ENCODE data around the gene FCN2. TPM values are rescaled to one million over a fixed set of nuclear protein-coding genes. Genes with fewer than 3 reads are reported as not detected.

The FCN2 gene
- total and polyA plus RNA-seq, 9 donors = 0.16 to 0.24 (median 0.18) TPM; not detected in 5

- Histone ChIP-seq H3K4me1 (ENCODE audit: control insufficient read depth, insufficient read depth, low read length) (no peaks in the 10 kb centered on the region), H3K27ac (ENCODE audit: low read length) (no peak overlapping the region), H3K36me3 (ENCODE audit: control insufficient read depth, insufficient read depth, low read length) (no peaks in the 10 kb centered on the region), H3K9me3 (replicated peaks; ENCODE audit: control insufficient read depth, low read depth, low read length) (no peaks in the 10 kb centered on the region), H3K27me3 (ENCODE audit: control insufficient read depth, insufficient read depth, low read length) (peaks cover 6% of the 10 kb centered on the region), H3K4me3 (ENCODE audit: low read length) (no peak overlapping the region)
- no peak for DNase-seq
- WGBS (ENCODE audit: insufficient coverage) = 93% methylated on average over 5 of the region's 13 CpGs
Measured at GRCh38 chr9:134879664-134880483, 736 bp upstream of the FCN2 start.

GRCh38 chr9:134881313-134881670, 682 bp downstream of the FCN2 start:
- DNase-seq = no peak
- H3K27ac ChIP-seq (ENCODE audit: low read length) = no peak overlapping the region
- H3K4me3 ChIP-seq (ENCODE audit: low read length) = no peak overlapping the region
- no peaks in the 10 kb centered on the region for H3K36me3 ChIP-seq (ENCODE audit: control insufficient read depth, insufficient read depth, low read length)
- H3K9me3 ChIP-seq (replicated peaks; ENCODE audit: control insufficient read depth, low read depth, low read length) = no peaks in the 10 kb centered on the region
- H3K27me3 ChIP-seq (ENCODE audit: control insufficient read depth, insufficient read depth, low read length) = peaks cover 6% of the 10 kb centered on the region
- no peaks in the 10 kb centered on the region for H3K4me1 ChIP-seq (ENCODE audit: control insufficient read depth, insufficient read depth, low read length)
- WGBS (ENCODE audit: insufficient coverage) = 88% methylated on average over 13 of the region's 13 CpGs

GRCh38 chr9:134882204-134882785, 1.7 kb downstream of the FCN2 start:
- Histone ChIP-seq H3K27me3 (ENCODE audit: control insufficient read depth, insufficient read depth, low read length) (peaks cover 6% of the 10 kb centered on the region), H3K36me3 (ENCODE audit: control insufficient read depth, insufficient read depth, low read length) (no peaks in the 10 kb centered on the region), H3K27ac (ENCODE audit: low read length) (no peak overlapping the region), H3K9me3 (replicated peaks; ENCODE audit: control insufficient read depth, low read depth, low read length) (no peaks in the 10 kb centered on the region), H3K4me1 (ENCODE audit: control insufficient read depth, insufficient read depth, low read length) (peaks cover under 1% of the 10 kb centered on the region), H3K4me3 (ENCODE audit: low read length) (no peak overlapping the region)
- no peak for DNase-seq
- WGBS (ENCODE audit: insufficient coverage) = 83% methylated on average over 2 of the region's 3 CpGs

GRCh38 chr9:134883040-134883782, 2.6 kb downstream of the FCN2 start:
- Histone ChIP-seq H3K27ac (ENCODE audit: low read length) (no peak overlapping the region), H3K36me3 (ENCODE audit: control insufficient read depth, insufficient read depth, low read length) (no peaks in the 10 kb centered on the region), H3K9me3 (replicated peaks; ENCODE audit: control insufficient read depth, low read depth, low read length) (no peaks in the 10 kb centered on the region), H3K4me3 (ENCODE audit: low read length) (no peak overlapping the region), H3K4me1 (ENCODE audit: control insufficient read depth, insufficient read depth, low read length) (peaks cover 10% of the 10 kb centered on the region), H3K27me3 (ENCODE audit: control insufficient read depth, insufficient read depth, low read length) (peaks cover 6% of the 10 kb centered on the region)
- 83% methylated on average over 18 of the region's 18 CpGs for WGBS (ENCODE audit: insufficient coverage)
- DNase-seq = no peak

GRCh38 chr9:134884492-134884891, 3.9 kb downstream of the FCN2 start:
- no peak for DNase-seq
- peaks cover 21% of the 10 kb centered on the region for H3K4me1 ChIP-seq (ENCODE audit: control insufficient read depth, insufficient read depth, low read length)
- H3K9me3 ChIP-seq (replicated peaks; ENCODE audit: control insufficient read depth, low read depth, low read length) = no peaks in the 10 kb centered on the region
- H3K36me3 ChIP-seq (ENCODE audit: control insufficient read depth, insufficient read depth, low read length) = no peaks in the 10 kb centered on the region
- peaks cover 6% of the 10 kb centered on the region for H3K27me3 ChIP-seq (ENCODE audit: control insufficient read depth, insufficient read depth, low read length)
- 75% methylated on average over 3 of the region's 8 CpGs for WGBS (ENCODE audit: insufficient coverage)
- H3K4me3 ChIP-seq (ENCODE audit: low read length) = no peak overlapping the region
- no peak overlapping the region for H3K27ac ChIP-seq (ENCODE audit: low read length)

GRCh38 chr9:134885001-134885678, 4.5 kb downstream of the FCN2 start:
- peaks cover 4% of the 10 kb centered on the region for H3K27me3 ChIP-seq (ENCODE audit: control insufficient read depth, insufficient read depth, low read length)
- H3K4me3 ChIP-seq (ENCODE audit: low read length) = no peak overlapping the region
- no peaks in the 10 kb centered on the region for H3K36me3 ChIP-seq (ENCODE audit: control insufficient read depth, insufficient read depth, low read length)
- 88% methylated on average over 15 of the region's 22 CpGs for WGBS (ENCODE audit: insufficient coverage)
- H3K4me1 ChIP-seq (ENCODE audit: control insufficient read depth, insufficient read depth, low read length) = peaks cover 25% of the 10 kb centered on the region
- no peak overlapping the region for H3K27ac ChIP-seq (ENCODE audit: low read length)
- no peaks in the 10 kb centered on the region for H3K9me3 ChIP-seq (replicated peaks; ENCODE audit: control insufficient read depth, low read depth, low read length)
- DNase-seq = no peak

GRCh38 chr9:134885679-134886412, 5.2 kb downstream of the FCN2 start:
- no peak for DNase-seq
- Histone ChIP-seq H3K4me3 (ENCODE audit: low read length) (no peak overlapping the region), H3K36me3 (ENCODE audit: control insufficient read depth, insufficient read depth, low read length) (no peaks in the 10 kb centered on the region), H3K27me3 (ENCODE audit: control insufficient read depth, insufficient read depth, low read length) (peaks cover 4% of the 10 kb centered on the region), H3K4me1 (ENCODE audit: control insufficient read depth, insufficient read depth, low read length) (peaks cover 28% of the 10 kb centered on the region), H3K27ac (ENCODE audit: low read length) (no peak overlapping the region), H3K9me3 (replicated peaks; ENCODE audit: control insufficient read depth, low read depth, low read length) (no peaks in the 10 kb centered on the region)
- WGBS (ENCODE audit: insufficient coverage) = 83% methylated on average over 20 of the region's 24 CpGs

- DNase-seq = no peak
- H3K27ac ChIP-seq (ENCODE audit: low read length) = no peak overlapping the region
- WGBS (ENCODE audit: insufficient coverage) = 90% methylated on average over 6 of the region's 11 CpGs
- peaks cover 4% of the 10 kb centered on the region for H3K27me3 ChIP-seq (ENCODE audit: control insufficient read depth, insufficient read depth, low read length)
- H3K36me3 ChIP-seq (ENCODE audit: control insufficient read depth, insufficient read depth, low read length) = no peaks in the 10 kb centered on the region
- H3K4me1 ChIP-seq (ENCODE audit: control insufficient read depth, insufficient read depth, low read length) = peaks cover 32% of the 10 kb centered on the region
- no peaks in the 10 kb centered on the region for H3K9me3 ChIP-seq (replicated peaks; ENCODE audit: control insufficient read depth, low read depth, low read length)
- H3K4me3 ChIP-seq (ENCODE audit: low read length) = no peak overlapping the region
Measured at GRCh38 chr9:134886413-134886913, 5.9 kb downstream of the FCN2 start.

GRCh38 chr9:134887219-134887618, 6.6 kb downstream of the FCN2 start:
- Histone ChIP-seq H3K36me3 (ENCODE audit: control insufficient read depth, insufficient read depth, low read length) (no peaks in the 10 kb centered on the region), H3K4me1 (ENCODE audit: control insufficient read depth, insufficient read depth, low read length) (peaks cover 39% of the 10 kb centered on the region), H3K9me3 (replicated peaks; ENCODE audit: control insufficient read depth, low read depth, low read length) (no peaks in the 10 kb centered on the region), H3K27ac (ENCODE audit: low read length) (no peak overlapping the region), H3K27me3 (ENCODE audit: control insufficient read depth, insufficient read depth, low read length) (peaks cover 4% of the 10 kb centered on the region), H3K4me3 (ENCODE audit: low read length) (no peak overlapping the region)
- no peak for DNase-seq
- WGBS (ENCODE audit: insufficient coverage) = 87% methylated on average over 10 of the region's 10 CpGs
